HepG2 (cell line): ENCODE data around the gene MAN1A2. TPM values are rescaled to one million over a fixed set of nuclear protein-coding genes. Genes with fewer than 3 reads are reported as not detected.
A peak's percentile ranks its signal among the peaks of the same experiment; 100 is the strongest.

Experiments
- ATRX ChIP-seq: sonication (generic); formaldehyde crosslinking; IDR thresholded peaks from 2 replicates; pipeline ENCODE4 v1.4.0; 2020; ENCODE audit warnings: missing genetic modification reagents, borderline replicate concordance
- CEBPB ChIP-seq: IDR thresholded peaks from 2 replicates; pipeline ENCODE4 v1.6.1; 2011; ENCODE audit warnings: low read depth, low read length, improper control_type of control experiment, borderline replicate concordance
- FOXP1 ChIP-seq, 2 experiments: fragments of 450-650 bp in 1 of 2; IDR thresholded peaks; 2 replicates each; pipeline ENCODE4 v1.6.1; 2017 to 2018; ENCODE audit warnings: antibody characterized with exemption in 1 of 2
- GPBP1L1 ChIP-seq: sonication (generic); formaldehyde crosslinking; IDR thresholded peaks from 2 replicates; pipeline ENCODE4 v1.5.0; 2020; ENCODE audit warnings: mild to moderate bottlenecking, missing genetic modification reagents
- HDAC6 ChIP-seq: fragments of 200-600 bp; sonication (generic); IDR thresholded peaks from 2 replicates; pipeline ENCODE4 v1.7.0; 2017; ENCODE audit warnings: mild to moderate bottlenecking, antibody characterized with exemption, low read length, low read depth
- HIC2 ChIP-seq: sonication (generic); formaldehyde crosslinking; IDR thresholded peaks from 2 replicates; pipeline ENCODE4 v1.9.0; 2022; ENCODE audit warnings: low read depth, missing genetic modification reagents
- HNF1A ChIP-seq, 2 experiments: sonication (generic) in 1 of 2; formaldehyde crosslinking in 1 of 2; IDR thresholded peaks; 2 replicates each; pipeline versions ENCODE4 v1.4.0 to v1.6.1; 2016 to 2020; ENCODE audit warnings: borderline replicate concordance in 1 of 2, low read depth in 1 of 2, mild to moderate bottlenecking in 1 of 2, missing genetic modification reagents in 1 of 2
- MTA3 ChIP-seq: sonication (generic); formaldehyde crosslinking; IDR thresholded peaks from 2 replicates; pipeline ENCODE4 v1.4.0; 2020; ENCODE audit warnings: missing genetic modification reagents
- PRMT3 ChIP-seq: sonication (generic); formaldehyde crosslinking; IDR thresholded peaks from 2 replicates; pipeline ENCODE4 v1.8.1; 2022; ENCODE audit warnings: low read depth, mild to moderate bottlenecking, moderate library complexity, missing genetic modification reagents, borderline replicate concordance
- SMARCC2 ChIP-seq: fragments of 450-650 bp; IDR thresholded peaks from 2 replicates; pipeline ENCODE4 v1.6.1; 2017; ENCODE audit warnings: antibody characterized with exemption, mild to moderate bottlenecking
- SP1 ChIP-seq, 2 experiments: fragments of 450-650 bp in 1 of 2; sonication (generic) in 1 of 2; formaldehyde crosslinking in 1 of 2; IDR thresholded peaks; 2 replicates each; pipeline versions ENCODE4 v1.4.0 to v1.6.1; 2016 to 2020; ENCODE audit warnings: missing genetic modification reagents in 1 of 2
- ZBTB42 ChIP-seq: sonication (generic); formaldehyde crosslinking; IDR thresholded peaks from 2 replicates; pipeline ENCODE4 v1.5.0; 2020; ENCODE audit warnings: mild to moderate bottlenecking, missing genetic modification reagents
- ZMAT5 ChIP-seq: sonication (generic); formaldehyde crosslinking; IDR thresholded peaks from 2 replicates; pipeline ENCODE4 v1.5.0; 2020; ENCODE audit warnings: mild to moderate bottlenecking, low read depth, missing genetic modification reagents, borderline replicate concordance
- ZNF274 ChIP-seq: sonication (generic); formaldehyde crosslinking; IDR thresholded peaks from 2 replicates; pipeline ENCODE4 v1.5.1; 2020; ENCODE audit warnings: mild to moderate bottlenecking, missing genetic modification reagents
- ZNF367 ChIP-seq: sonication (generic); formaldehyde crosslinking; IDR thresholded peaks from 2 replicates; pipeline ENCODE4 v1.4.0; 2020; ENCODE audit warnings: missing genetic modification reagents, borderline replicate concordance
- ZNF441 ChIP-seq: sonication (generic); formaldehyde crosslinking; IDR thresholded peaks from 2 replicates; pipeline ENCODE4 v1.7.0; 2021; ENCODE audit warnings: missing genetic modification reagents, borderline replicate concordance
- ZNF513 ChIP-seq: sonication (generic); formaldehyde crosslinking; conservative IDR thresholded peaks from 2 replicates; pipeline ENCODE4 v1.5.0; 2020; ENCODE audit warnings: missing genetic modification reagents
- ZNF790 ChIP-seq: sonication (generic); formaldehyde crosslinking; IDR thresholded peaks from 2 replicates; pipeline ENCODE4 v1.8.0; 2022; ENCODE audit warnings: missing genetic modification reagents, mild to moderate bottlenecking, borderline replicate concordance
- polyA plus RNA-seq, 8 experiments: library from polyadenylated mRNA; depleted of rRNA in 3 of 8; stranded (reverse) in 7 of 8; unstranded in 1 of 8; fragments of >200 nt; fragmentation: Illumina TruSeq in 4 of 8; extraction: Trizol in 4 of 8; gene quantifications; 2 replicates each; pipeline versions ENCODE4 v1.2.1 to v1.2.3, GENCODE V29; 2011 to 2016; ENCODE audit warnings: low read depth in 4 of 8, missing spikeins in 1 of 8, mixed read lengths in 1 of 8; ENCODE audit not compliant: insufficient read depth in 1 of 8
- total RNA-seq, 5 experiments: library from RNA; depleted of rRNA; stranded (reverse); fragments of >200 nt; fragmentation: Illumina TruSeq; extraction: Trizol; gene quantifications; 2 replicates each; pipeline ENCODE4 v1.2.3, GENCODE V29; 2016; ENCODE audit warnings: low read depth in 1 of 5

MAN1A2 gene
- total and polyA plus RNA-seq, 2 of the 13 experiments (the other 11 are each of a cell fraction or from before 2014, with no cell fraction given) = 8.0 to 19.9 TPM

GRCh38 chr1:117366177-117367045 lies 838 bp upstream of the MAN1A2 start (continued):
- no peak for TF ChIP-seq HNF1A (IDR thresholded peaks at IDR 0.05; ENCODE audit: low read depth)
- peak; percentile 13; the same call in 1 of the 2 replicates for TF ChIP-seq HNF1A (CRISPR knock-in tag; IDR thresholded peaks at IDR 0.05; ENCODE audit: borderline replicate concordance)
- TF ChIP-seq SP1 (IDR thresholded peaks at IDR 0.05) = no peak
- peak; percentile 17; the same call in 1 of the 2 replicates for TF ChIP-seq SP1 (CRISPR knock-in tag; IDR thresholded peaks at IDR 0.05)
- TF ChIP-seq ATRX = no peak
- no peak for TF ChIP-seq HIC2 (CRISPR knock-in tag)
- TF ChIP-seq HDAC6 = no peak
- no peak for TF ChIP-seq ZNF790 (CRISPR knock-in tag)
- TF ChIP-seq CEBPB = no peak
- TF ChIP-seq ZMAT5 (CRISPR knock-in tag) = no peak
- TF ChIP-seq MTA3 (CRISPR knock-in tag) = no peak
- no peak for TF ChIP-seq ZNF513 (CRISPR knock-in tag)
- peak; percentile 51; the same call in 1 of the 2 replicates for TF ChIP-seq PRMT3 (CRISPR knock-in tag)
- TF ChIP-seq GPBP1L1 (CRISPR knock-in tag) = no peak
- TF ChIP-seq ZNF367 = peak; percentile 39; the same call in 1 of the 2 replicates
- TF ChIP-seq ZBTB42 (CRISPR knock-in tag) = no peak
- TF ChIP-seq SMARCC2 = no peak
- no peak for TF ChIP-seq FOXP1 (IDR thresholded peaks at IDR 0.05)
- no peak for TF ChIP-seq FOXP1 (CRISPR knock-in tag; IDR thresholded peaks at IDR 0.05)
- TF ChIP-seq ZNF274 = no peak; the same call in 1 of the 2 replicates
- no peak; the same call in 1 of the 2 replicates for TF ChIP-seq ZNF441 (CRISPR knock-in tag)
